DND-41 (cell line): ENCODE measurements around the gene CHST3.

Experiments used
- CTCF ChIP-seq: IDR thresholded peaks from 2 replicates; pipeline ENCODE4 v1.5.1; 2012; ENCODE audit warnings: borderline replicate concordance, low read length, moderate library complexity, mild to moderate bottlenecking; ENCODE audit not compliant: poor library complexity, severe bottlenecking; ENCODE audit errors: extremely low read depth
- EZH2 ChIP-seq: IDR thresholded peaks from 3 replicates; pipeline ENCODE4 v1.6.1; 2012; ENCODE audit warnings: borderline replicate concordance, low read depth, mild to moderate bottlenecking, moderate library complexity, low read length, inconsistent platforms; ENCODE audit not compliant: severe bottlenecking

- TF ChIP-seq CTCF = no peak
- no peak for TF ChIP-seq EZH2
Observed at GRCh38 chr10:71918992-71919391, 45.2 kb upstream of the CHST3 start.
